Cardiac ventricle fibroblast (primary cell): ENCODE measurements around the gene QDPR. TPM values are rescaled to one million over a fixed set of nuclear protein-coding genes. Genes with fewer than 3 reads are reported as not detected.

Experiments used
- total RNA-seq: library from RNA; depleted of rRNA; stranded (reverse); fragments of >200 nt; gene quantifications from 2 replicates; pipeline ENCODE4 v1.2.3, GENCODE V29; 2015

QDPR gene
- total RNA-seq: 15.3 and 18.0 TPM in 2 replicates

DNA sequence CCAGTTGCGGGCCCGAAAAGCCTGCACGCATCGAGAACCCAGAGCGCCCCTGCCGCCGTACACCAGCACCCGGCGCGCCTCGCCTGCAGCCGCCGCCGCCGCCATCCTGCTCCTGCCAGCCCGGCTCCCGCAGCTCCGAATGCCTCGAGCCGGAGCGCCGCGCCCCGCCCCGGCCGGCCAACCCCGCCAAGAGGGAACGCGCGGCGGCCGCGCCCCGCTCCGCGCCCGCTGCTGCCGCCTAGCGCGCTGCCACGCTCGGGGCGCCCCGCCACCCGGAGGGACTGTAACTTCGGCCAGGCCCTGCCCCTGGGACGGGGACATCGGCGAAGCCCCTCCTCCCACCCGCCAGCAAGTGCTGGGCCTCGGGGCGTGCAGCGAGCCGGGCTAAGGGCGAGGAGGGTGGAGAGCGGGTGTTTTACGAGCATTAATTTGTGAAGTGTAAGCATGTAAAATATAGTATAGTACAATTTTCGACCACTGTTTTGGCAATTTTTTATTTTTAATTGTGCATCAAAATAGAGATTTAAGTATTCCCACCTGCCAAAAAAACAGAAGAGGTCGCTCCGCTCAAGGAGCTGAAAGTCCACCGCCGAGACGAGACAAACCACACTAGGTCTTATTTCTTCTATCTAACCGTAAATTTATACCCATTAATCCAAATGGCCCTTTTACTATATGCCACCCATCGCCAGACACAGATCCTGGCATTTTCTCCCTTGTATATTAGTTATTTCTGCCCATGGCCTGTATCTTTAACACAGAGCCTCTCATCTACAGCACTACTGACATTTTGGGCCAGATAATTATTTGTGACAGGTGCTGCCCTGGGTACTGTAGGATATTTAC is at the start of gene QDPR:
QDPR (minus strand) TSS at position 141 of the 846 bp plus-strand sequence; CDS start at position 105, 36 bp downstream.

DNA sequence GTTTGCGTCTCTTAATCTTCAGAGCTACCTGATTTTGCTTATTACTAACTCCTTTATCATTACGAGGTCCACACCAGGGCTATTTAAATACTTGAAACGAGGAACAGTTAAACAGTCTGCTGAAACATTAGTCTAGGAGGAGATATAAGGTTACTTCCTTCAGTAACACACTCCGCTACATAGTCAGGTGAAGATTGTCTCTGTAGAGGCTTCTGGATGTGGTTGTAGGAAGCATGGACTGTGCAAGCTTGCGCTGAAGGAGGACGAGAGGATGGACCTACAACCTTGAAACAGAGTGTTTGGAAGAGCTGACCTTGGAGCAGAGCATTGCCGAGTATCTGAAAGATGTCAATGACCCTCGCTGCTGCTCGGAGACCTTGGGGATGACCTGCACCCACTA is 3.0 kb upstream of the QDPR start, which contains the start of gene CLRN2:
CLRN2 (plus strand) TSS at position 301 of the 400 bp plus-strand sequence. CDS start 102 bp downstream, outside the sequence.

Other genes starting within 250 kb of the QDPR start
- not detected in 2 replicates for gene CLRN2, start 3.1 kb upstream of the QDPR start, total RNA-seq
- 70.3 and 76.4 TPM in 2 replicates for gene LAP3, start 65.1 kb upstream of the QDPR start, total RNA-seq
- gene MED28, start 102.6 kb upstream of the QDPR start, total RNA-seq: 5.5 and 6.5 TPM in 2 replicates